Sigmoid colon (tissue), 4 donors: ENCODE results near the gene KIF1A.
A peak's percentile ranks its signal among the peaks of the same experiment; 100 is the strongest.

ENCODE experiments used
- CTCF ChIP-seq, 4 experiments: fragments of 450-650 bp in 3 of 4; fragments of 200-600 bp in 1 of 4; IDR thresholded peaks; one replicate each; pipeline ENCODE4 v1.5.1; 2016 to 2019; ENCODE audit warnings: antibody characterized with exemption in 4 of 4, mild to moderate bottlenecking in 3 of 4, moderate library complexity in 2 of 4
- POLR2A ChIP-seq, 2 donors: fragments of 450-650 bp; IDR thresholded peaks; one replicate each; pipeline ENCODE4 v1.6.1; 2016; ENCODE audit warnings: antibody characterized with exemption in 2 of 2, mild to moderate bottlenecking in 2 of 2, moderate library complexity in 2 of 2
- POLR2AphosphoS5 ChIP-seq, 4 donors: sonication (generic); formaldehyde crosslinking; IDR thresholded peaks; one replicate each; pipeline ENCODE4 v1.6.1; 2017; ENCODE audit warnings: antibody characterized with exemption in 4 of 4

- TF ChIP-seq POLR2A (IDR thresholded peaks at IDR 0.05) (no peak), CTCF (IDR thresholded peaks at IDR 0.05) (peak; percentile 83 to 96 (median 86)), POLR2AphosphoS5 (IDR thresholded peaks at IDR 0.05) (no peak)
These were observed 31.3 kb upstream of the KIF1A start for GRCh38 chr2:240851078-240851991.
